ENCODE measurements around the gene PARVG.

The PARVG gene

GRCh38 chr22:44145544-44145943 lies 35.2 kb upstream of the PARVG start:
- no peak for FAIRE-seq
- no peak for DNase-seq (ENCODE audit: insufficient read length, low spot score)
- no peak for TF ChIP-seq CTCF (IDR thresholded peaks at IDR 0.05; ENCODE audit: insufficient read depth, missing control alignments)

GRCh38 chr22:44146088-44146861 lies 34.5 kb upstream of the PARVG start:
- TF ChIP-seq CTCF (IDR thresholded peaks at IDR 0.05; ENCODE audit: insufficient read depth, missing control alignments): no peak
- DNase-seq (ENCODE audit: insufficient read length, low spot score) (no peak), FAIRE-seq (no peak)

- DNase-seq (ENCODE audit: insufficient read length, low spot score): no peak
- TF ChIP-seq CTCF (IDR thresholded peaks at IDR 0.05; ENCODE audit: insufficient read depth, missing control alignments): no peak
- FAIRE-seq: no peak
Measured at GRCh38 chr22:44147008-44147645, 33.6 kb upstream of the PARVG start.

- DNase-seq (ENCODE audit: insufficient read length, low spot score): no peak
- TF ChIP-seq CTCF (IDR thresholded peaks at IDR 0.05; ENCODE audit: insufficient read depth, missing control alignments): no peak
- FAIRE-seq: no peak
Measured at GRCh38 chr22:44147821-44148574, 32.7 kb upstream of the PARVG start.

- no peak for TF ChIP-seq CTCF (IDR thresholded peaks at IDR 0.05; ENCODE audit: insufficient read depth, missing control alignments)
- FAIRE-seq (no peak), DNase-seq (ENCODE audit: insufficient read length, low spot score) (no peak)
Measured at GRCh38 chr22:44151676-44152075, 29.0 kb upstream of the PARVG start.

GRCh38 chr22:44153710-44154109 lies 27.0 kb upstream of the PARVG start:
- FAIRE-seq (no peak), DNase-seq (ENCODE audit: insufficient read length, low spot score) (no peak)

More at GRCh38 chr22:44153710-44154109, 27.0 kb upstream of the PARVG start:
- TF ChIP-seq CTCF (IDR thresholded peaks at IDR 0.05; ENCODE audit: insufficient read depth, missing control alignments): no peak

All from D721Med (cell line).